Neural cell (in vitro differentiated cells): ENCODE data around the gene ZNF521. TPM values are rescaled to one million over a fixed set of nuclear protein-coding genes. Genes with fewer than 3 reads are reported as not detected.

ENCODE experiments used
- H2AFZ ChIP-seq: fragments of 200-600, 300-800 bp; sonication (generic), shearing (Covaris generic); 2 replicates; pipeline ENCODE4 v1.6.0; 2014; ENCODE audit warnings: low read depth, mild to moderate bottlenecking, antibody characterized with exemption, low read length, moderate library complexity
- H3F3A ChIP-seq: fragments of 200-600 bp; shearing (Covaris generic); 2 replicates; pipeline ENCODE4 v1.6.1; 2016; ENCODE audit warnings: mild to moderate bottlenecking, moderate library complexity, mixed read lengths, antibody characterized with exemption, low read length; ENCODE audit not compliant: insufficient read depth, poor library complexity, severe bottlenecking
- H3K27ac ChIP-seq: fragments of 200-600, 300-800 bp; sonication (generic), shearing (Covaris generic); 2 replicates; pipeline ENCODE4 v1.5.1; 2014; ENCODE audit warnings: mild to moderate bottlenecking, low read length, moderate library complexity
- H3K27me3 ChIP-seq: fragments of 300-800, 200-600 bp; sonication (generic), shearing (Covaris generic); 2 replicates; pipeline ENCODE4 v1.6.0; 2014; ENCODE audit warnings: mild to moderate bottlenecking, low read depth, low read length, moderate library complexity; ENCODE audit not compliant: insufficient read depth
- H3K36me3 ChIP-seq: fragments of 300-800, 200-600 bp; sonication (generic), shearing (Covaris generic); 2 replicates; pipeline ENCODE4 v1.5.1; 2014; ENCODE audit warnings: mild to moderate bottlenecking, antibody characterized with exemption, low read length, moderate library complexity; ENCODE audit not compliant: insufficient read depth
- H3K4me2 ChIP-seq: fragments of 300-800, 200-600 bp; sonication (generic), shearing (Covaris generic); 2 replicates; pipeline ENCODE4 v1.6.0; 2014; ENCODE audit warnings: mild to moderate bottlenecking, low read length
- H3K4me3 ChIP-seq: fragments of 300-800, 200-600 bp; sonication (generic), shearing (Covaris generic); 2 replicates; pipeline ENCODE4 v1.5.1; 2014; ENCODE audit warnings: mild to moderate bottlenecking, low read length, moderate library complexity
- H3K79me2 ChIP-seq: fragments of 200-600 bp; shearing (Covaris generic); replicated peaks from 2 replicates; pipeline ENCODE4 v1.6.0; 2014; ENCODE audit warnings: mild to moderate bottlenecking, low read length, moderate library complexity; ENCODE audit not compliant: insufficient read depth
- H3K9ac ChIP-seq: fragments of 300-800, 200-600 bp; sonication (generic), shearing (Covaris generic); 2 replicates; pipeline ENCODE4 v1.6.1; 2016; ENCODE audit warnings: mild to moderate bottlenecking, low read length, mixed read lengths
- H3K9me2 ChIP-seq: fragments of 200-600 bp; shearing (Covaris generic); 2 replicates; pipeline ENCODE4 v1.6.1; 2016; ENCODE audit warnings: mild to moderate bottlenecking, low read length, mixed read lengths; ENCODE audit not compliant: insufficient read depth
- H3K9me3 ChIP-seq: fragments of 200-600, 300-800 bp; sonication (generic), shearing (Covaris generic); 2 replicates; pipeline ENCODE4 v1.6.1; 2016; ENCODE audit warnings: mild to moderate bottlenecking, mixed run types, low read length, moderate library complexity, mixed read lengths
- H4K20me1 ChIP-seq: fragments of 200-600 bp; shearing (Covaris generic); 2 replicates; pipeline ENCODE4 v1.6.1; 2016; ENCODE audit warnings: mild to moderate bottlenecking, mixed run types; ENCODE audit not compliant: insufficient read depth
- EP300 ChIP-seq: fragments of 450-650 bp; conservative IDR thresholded peaks from 2 replicates; pipeline ENCODE4 v1.6.1; 2014; ENCODE audit warnings: antibody characterized with exemption, mild to moderate bottlenecking, moderate library complexity; ENCODE audit not compliant: poor library complexity, severe bottlenecking
- EZH2 ChIP-seq: fragments of 200-600, 300-800 bp; shearing (Covaris generic), sonication (generic); IDR thresholded peaks from 2 replicates; pipeline ENCODE4 v1.6.1; 2014; ENCODE audit warnings: antibody characterized with exemption, low read length, borderline replicate concordance, mild to moderate bottlenecking; ENCODE audit not compliant: insufficient read depth, poor library complexity, severe bottlenecking
- MXI1 ChIP-seq: fragments of 450-650 bp; conservative IDR thresholded peaks from 2 replicates; pipeline ENCODE4 v1.6.1; 2014; ENCODE audit warnings: antibody characterized with exemption, mild to moderate bottlenecking; ENCODE audit not compliant: poor library complexity, severe bottlenecking
- POLR2AphosphoS5 ChIP-seq: IDR thresholded peaks from 2 replicates; pipeline ENCODE4 v1.6.1; 2012
- RAD21 ChIP-seq: fragments of 450-650 bp; conservative IDR thresholded peaks from 2 replicates; pipeline ENCODE4 v1.6.1; 2014; ENCODE audit warnings: antibody characterized with exemption, mild to moderate bottlenecking, moderate library complexity
- REST ChIP-seq: IDR thresholded peaks from 2 replicates; pipeline ENCODE4 v1.6.1; 2012; ENCODE audit warnings: borderline replicate concordance
- SMC3 ChIP-seq: fragments of 450-650 bp; conservative IDR thresholded peaks from 2 replicates; pipeline ENCODE4 v1.6.1; 2014; ENCODE audit warnings: antibody characterized with exemption, mild to moderate bottlenecking, moderate library complexity; ENCODE audit not compliant: poor library complexity
- TAF1 ChIP-seq: IDR thresholded peaks from 2 replicates; pipeline ENCODE4 v1.6.1; 2012; ENCODE audit warnings: low read depth
- polyA plus RNA-seq: library from polyadenylated mRNA; depleted of rRNA; stranded (reverse); fragments of >200 nt; gene quantifications from 2 replicates; pipeline ENCODE4 v1.2.3, GENCODE V29; 2014
- TF ChIP-seq, protein P1 (sequence below): fragments of 450-650 bp; IDR thresholded peaks from 2 replicates; pipeline ENCODE4 v1.5.1; 2014; ENCODE audit warnings: antibody characterized with exemption, mild to moderate bottlenecking, moderate library complexity; ENCODE audit not compliant: poor library complexity, severe bottlenecking

ZNF521 gene
- polyA plus RNA-seq, 1 donor from 2014 or later = 101 TPM

DNA sequence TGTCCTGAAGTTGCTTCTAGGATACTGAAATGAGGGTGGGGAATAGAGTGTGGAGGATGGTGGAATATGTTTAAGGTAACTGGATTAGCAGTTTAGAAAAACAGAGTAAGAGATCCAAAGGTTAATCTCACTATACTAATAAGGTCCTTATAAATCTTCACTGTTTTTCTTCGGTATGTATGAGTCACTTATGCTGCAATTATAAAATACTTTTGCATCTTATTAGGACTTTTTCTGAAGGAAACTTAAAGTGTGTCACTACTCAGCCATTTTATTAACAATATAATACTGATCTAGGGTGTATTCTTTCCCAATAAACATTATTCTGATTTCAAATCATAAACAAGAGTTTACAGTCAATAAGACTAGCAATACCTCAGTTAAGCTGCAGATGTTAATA, 182.3 kb downstream of the ZNF521 start:
- Histone ChIP-seq H3K9ac (no peak overlapping the region), H3K4me2 (no peak overlapping the region), H3K27me3 (no peaks in the 10 kb centered on the region), H3K4me3 (no peak overlapping the region), H3F3A (no peaks in the 10 kb centered on the region), H3K27ac (no peak overlapping the region), H3K79me2 (no peaks in the 10 kb centered on the region), H3K9me3 (no peaks in the 10 kb centered on the region), H3K36me3 (no peaks in the 10 kb centered on the region), H3K9me2 (no peaks in the 10 kb centered on the region), H4K20me1 (no peaks in the 10 kb centered on the region), H2AFZ (no peak overlapping the region)
- no peak for TF ChIP-seq POLR2AphosphoS5
- TF ChIP-seq, protein P1, sequence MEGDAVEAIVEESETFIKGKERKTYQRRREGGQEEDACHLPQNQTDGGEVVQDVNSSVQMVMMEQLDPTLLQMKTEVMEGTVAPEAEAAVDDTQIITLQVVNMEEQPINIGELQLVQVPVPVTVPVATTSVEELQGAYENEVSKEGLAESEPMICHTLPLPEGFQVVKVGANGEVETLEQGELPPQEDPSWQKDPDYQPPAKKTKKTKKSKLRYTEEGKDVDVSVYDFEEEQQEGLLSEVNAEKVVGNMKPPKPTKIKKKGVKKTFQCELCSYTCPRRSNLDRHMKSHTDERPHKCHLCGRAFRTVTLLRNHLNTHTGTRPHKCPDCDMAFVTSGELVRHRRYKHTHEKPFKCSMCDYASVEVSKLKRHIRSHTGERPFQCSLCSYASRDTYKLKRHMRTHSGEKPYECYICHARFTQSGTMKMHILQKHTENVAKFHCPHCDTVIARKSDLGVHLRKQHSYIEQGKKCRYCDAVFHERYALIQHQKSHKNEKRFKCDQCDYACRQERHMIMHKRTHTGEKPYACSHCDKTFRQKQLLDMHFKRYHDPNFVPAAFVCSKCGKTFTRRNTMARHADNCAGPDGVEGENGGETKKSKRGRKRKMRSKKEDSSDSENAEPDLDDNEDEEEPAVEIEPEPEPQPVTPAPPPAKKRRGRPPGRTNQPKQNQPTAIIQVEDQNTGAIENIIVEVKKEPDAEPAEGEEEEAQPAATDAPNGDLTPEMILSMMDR = no peak
- TF ChIP-seq EP300 = no peak
- no peak for TF ChIP-seq EZH2
- no peak for TF ChIP-seq TAF1
- no peak for TF ChIP-seq MXI1
- no peak for TF ChIP-seq SMC3
- no peak for TF ChIP-seq RAD21
- no peak for TF ChIP-seq REST

- Histone ChIP-seq H3K27ac (no peak overlapping the region), H3K79me2 (no peaks in the 10 kb centered on the region), H4K20me1 (no peaks in the 10 kb centered on the region), H3K9me2 (no peaks in the 10 kb centered on the region), H3K36me3 (no peaks in the 10 kb centered on the region), H3K4me2 (no peak overlapping the region), H3F3A (no peaks in the 10 kb centered on the region), H2AFZ (no peak overlapping the region), H3K27me3 (no peaks in the 10 kb centered on the region), H3K9me3 (no peaks in the 10 kb centered on the region), H3K4me3 (no peak overlapping the region), H3K9ac (no peak overlapping the region)
- TF ChIP-seq EP300 = no peak
- no peak for TF ChIP-seq REST
- TF ChIP-seq EZH2 = no peak
These were observed 184.2 kb downstream of the ZNF521 start for GRCh38 chr18:25167612-25168410.
